Epithelial cell of proximal tubule (primary cell): ENCODE data around the gene ADORA1. TPM values are rescaled to one million over a fixed set of nuclear protein-coding genes. Genes with fewer than 3 reads are reported as not detected.
A peak's percentile ranks its signal among the peaks of the same experiment; 100 is the strongest.

ENCODE experiments used
- DNase-seq: peaks from one replicate; pipeline ENCODE4 v3.0.0-alpha.2; 2011; ENCODE audit warnings: low read depth
- H3K4me3 ChIP-seq: 2 replicates; pipeline ENCODE4 v1.5.1; 2011; ENCODE audit warnings: low read depth, mild to moderate bottlenecking, low read length
- CTCF ChIP-seq: conservative IDR thresholded peaks from 2 replicates; pipeline ENCODE4 v1.5.1; 2012; ENCODE audit warnings: low read depth, mild to moderate bottlenecking, low read length
- total RNA-seq: library from RNA; depleted of rRNA; stranded (reverse); fragments of >200 nt; gene quantifications from 2 replicates; pipeline ENCODE4 v1.2.3, GENCODE V29; 2015

Gene ADORA1
- total RNA-seq, 1 donor from 2014 or later: 3.7 TPM

- TF ChIP-seq CTCF: no peak
- peak overlapping the region; percentile 65 for H3K4me3 ChIP-seq
- DNase-seq: no peak
Measured at GRCh38 chr1:203128431-203128715, 847 bp downstream of the ADORA1 start.

DNA sequence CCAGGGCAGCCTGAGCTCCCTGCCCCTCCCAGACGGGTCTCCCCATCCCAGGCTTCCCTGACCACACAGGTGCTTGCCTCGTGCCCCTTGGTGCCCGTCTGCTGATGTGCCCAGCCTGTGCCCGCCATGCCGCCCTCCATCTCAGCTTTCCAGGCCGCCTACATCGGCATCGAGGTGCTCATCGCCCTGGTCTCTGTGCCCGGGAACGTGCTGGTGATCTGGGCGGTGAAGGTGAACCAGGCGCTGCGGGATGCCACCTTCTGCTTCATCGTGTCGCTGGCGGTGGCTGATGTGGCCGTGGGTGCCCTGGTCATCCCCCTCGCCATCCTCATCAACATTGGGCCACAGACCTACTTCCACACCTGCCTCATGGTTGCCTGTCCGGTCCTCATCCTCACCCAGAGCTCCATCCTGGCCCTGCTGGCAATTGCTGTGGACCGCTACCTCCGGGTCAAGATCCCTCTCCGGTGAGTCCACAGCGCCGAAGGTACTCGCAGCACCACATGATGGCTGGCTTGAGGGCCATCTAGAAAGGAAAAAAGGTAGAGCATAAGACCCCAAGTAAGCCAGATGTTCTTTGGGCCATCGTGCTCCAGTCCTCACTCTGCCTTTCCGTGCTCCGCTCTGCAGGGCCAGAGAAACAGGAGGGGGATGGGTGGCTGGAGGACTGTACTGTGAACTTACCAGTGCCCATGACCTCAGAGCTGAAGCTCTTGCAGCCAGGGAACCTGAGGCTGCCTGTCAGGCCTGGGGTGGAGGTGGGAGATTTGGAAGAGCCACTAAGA lies 1.4 kb downstream of the ADORA1 start:
- peak overlapping the region; percentile 65 for H3K4me3 ChIP-seq
- DNase-seq: no peak

DNA sequence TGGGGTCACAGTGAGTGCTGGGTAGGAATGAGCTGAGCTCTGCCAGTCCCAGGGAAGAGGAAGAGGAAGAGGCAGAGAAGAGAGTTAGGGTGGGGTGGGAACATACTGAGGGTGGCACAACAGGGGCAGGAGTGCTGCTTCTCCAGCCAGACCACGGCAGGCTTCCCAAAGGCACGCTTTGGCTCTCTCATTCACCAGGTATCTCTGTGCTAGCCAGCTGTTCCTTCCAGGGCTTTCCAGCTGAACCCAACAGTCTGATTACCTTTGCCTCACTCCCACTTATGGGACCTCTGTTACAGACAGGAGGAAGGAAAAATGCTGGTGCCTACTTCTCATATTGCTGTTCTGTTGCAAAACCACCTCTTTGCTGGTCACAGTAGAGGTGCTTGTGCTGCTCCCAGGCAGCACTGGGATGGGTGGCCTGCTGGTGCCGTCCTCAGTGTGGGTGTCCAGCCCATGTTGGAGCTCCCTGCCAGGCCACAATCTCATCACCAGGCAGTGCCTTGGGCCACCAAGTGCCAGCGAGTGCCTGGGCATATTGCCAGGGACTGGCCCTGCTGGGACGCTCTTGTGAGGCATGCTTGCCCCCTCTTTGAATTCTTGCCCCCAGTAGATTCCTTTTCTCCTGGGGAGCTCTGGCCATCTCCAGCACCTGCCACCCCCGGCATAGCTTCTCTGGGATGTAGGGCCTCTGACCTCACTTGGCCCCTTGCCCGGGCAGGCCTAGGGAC lies 2.1 kb downstream of the ADORA1 start:
- peak overlapping the region; percentile 10 for H3K4me3 ChIP-seq
- TF ChIP-seq CTCF: no peak
- DNase-seq: no peak

More for the DNA sequence above, 1.4 kb downstream of the ADORA1 start:
- TF ChIP-seq CTCF: no peak

DNA sequence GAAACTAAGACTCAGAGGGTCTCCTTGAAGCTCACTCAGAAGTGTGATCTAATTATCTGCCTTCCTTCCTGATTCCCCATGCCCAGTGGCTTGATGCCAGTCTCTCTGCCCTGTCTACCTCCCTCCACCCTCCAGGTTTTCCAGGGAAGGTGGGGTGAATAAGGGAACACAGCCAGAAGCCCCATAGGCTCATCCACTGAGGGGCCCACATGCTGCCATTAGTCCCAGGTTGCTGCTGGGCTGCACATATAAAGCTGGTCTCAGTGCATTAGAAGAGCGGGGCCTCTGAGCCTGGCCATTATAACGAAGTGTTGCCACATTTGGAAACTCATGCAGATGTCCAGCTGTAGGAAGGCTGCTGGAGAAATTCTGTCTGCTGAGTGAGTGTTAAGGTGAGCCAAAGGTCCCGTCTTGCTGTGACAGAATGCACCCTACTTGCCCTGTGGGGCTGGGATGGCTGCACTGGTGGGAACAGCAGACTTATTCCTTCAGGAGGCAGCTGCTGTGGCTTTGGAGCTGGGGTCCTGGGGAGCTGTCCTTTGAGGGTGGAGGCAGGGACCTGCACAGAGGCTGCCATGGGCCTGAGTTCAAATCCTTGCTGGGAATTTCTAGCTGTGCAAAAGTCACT lies 2.9 kb downstream of the ADORA1 start:
- no peak for TF ChIP-seq CTCF
- DNase-seq: no peak
- no peak overlapping the region for H3K4me3 ChIP-seq

DNA sequence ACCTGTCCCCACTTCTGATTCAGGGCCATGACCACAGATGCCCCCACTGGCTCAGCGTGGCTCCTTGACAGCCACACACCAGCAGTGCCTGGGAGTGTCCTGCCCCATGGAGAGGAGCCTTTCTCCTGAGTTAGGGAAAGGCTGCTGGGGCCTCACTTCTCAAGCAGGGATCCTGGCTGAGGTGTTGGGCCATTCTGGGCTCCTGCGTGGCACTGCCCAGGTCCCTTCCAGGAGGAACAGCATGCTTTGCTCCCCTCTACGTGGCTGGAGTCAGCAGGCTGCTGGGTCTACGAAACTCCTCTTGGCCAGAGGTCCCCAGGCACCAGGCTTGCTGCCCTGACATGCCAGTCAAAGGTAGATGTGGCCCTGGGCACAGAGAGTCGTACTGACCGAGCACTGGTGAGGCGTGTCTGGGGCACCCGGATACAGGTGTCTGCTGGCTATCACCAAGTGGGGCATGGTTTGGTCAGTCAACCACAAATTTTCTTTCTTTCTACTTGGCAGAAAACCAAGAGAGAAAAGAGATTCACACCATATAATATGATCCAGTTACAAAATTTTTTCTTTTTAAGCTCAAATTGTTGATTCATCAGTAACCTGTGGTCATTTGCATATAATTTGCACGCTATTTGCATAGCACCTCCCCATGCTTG lies 4.1 kb downstream of the ADORA1 start:
- no peak for TF ChIP-seq CTCF
- no peak overlapping the region for H3K4me3 ChIP-seq
- DNase-seq: no peak

GRCh38 chr1:203133970-203134725 lies 6.6 kb downstream of the ADORA1 start:
- no peak overlapping the region for H3K4me3 ChIP-seq
- no peak for TF ChIP-seq CTCF
- no peak for DNase-seq
